HG03354 (cell line): ENCODE data around the gene TTYH1.

ENCODE experiments used
- ATAC-seq: cut with Tn5 transposase; IDR thresholded peaks from one replicate; pipeline ENCODE4 v1.9.1; 2021; ENCODE audit warnings: mild to moderate bottlenecking; ENCODE audit not compliant: unreplicated experiment, poor library complexity, severe bottlenecking

The TTYH1 gene

GRCh38 chr19:54390942-54391577 lies 24.2 kb upstream of the TTYH1 start:
- ATAC-seq, result no peak

- no peak for ATAC-seq
These were observed 23.6 kb upstream of the TTYH1 start for GRCh38 chr19:54391589-54392061.

GRCh38 chr19:54392105-54392504 lies 23.2 kb upstream of the TTYH1 start:
- ATAC-seq, result no peak

- no peak for ATAC-seq
These were observed 21.9 kb upstream of the TTYH1 start for GRCh38 chr19:54393381-54393780.

GRCh38 chr19:54395685-54396084 lies 19.6 kb upstream of the TTYH1 start:
- ATAC-seq, result no peak

GRCh38 chr19:54399189-54399588 lies 16.1 kb upstream of the TTYH1 start:
- no peak for ATAC-seq

- ATAC-seq, result no peak
These were observed 14.4 kb upstream of the TTYH1 start for GRCh38 chr19:54400913-54401312.

GRCh38 chr19:54403054-54403453 lies 12.2 kb upstream of the TTYH1 start:
- ATAC-seq, result no peak

- ATAC-seq, result no peak
These were observed 9.6 kb upstream of the TTYH1 start for GRCh38 chr19:54405628-54406027.

GRCh38 chr19:54407780-54408179 lies 7.5 kb upstream of the TTYH1 start:
- ATAC-seq, result no peak

- ATAC-seq, result no peak
These were observed 6.7 kb upstream of the TTYH1 start for GRCh38 chr19:54408456-54409026.

GRCh38 chr19:54411033-54411432 lies 4.2 kb upstream of the TTYH1 start:
- ATAC-seq, result no peak

- ATAC-seq, result no peak
These were observed 2.4 kb upstream of the TTYH1 start for GRCh38 chr19:54412877-54413276.

GRCh38 chr19:54414156-54414555 lies 1.1 kb upstream of the TTYH1 start:
- ATAC-seq, result no peak

GRCh38 chr19:54415901-54416673 lies 823 bp downstream of the TTYH1 start:
- ATAC-seq, result no peak

GRCh38 chr19:54416695-54417491 lies 1.6 kb downstream of the TTYH1 start:
- ATAC-seq, result no peak

GRCh38 chr19:54418030-54418929 lies 3.0 kb downstream of the TTYH1 start:
- no peak for ATAC-seq

GRCh38 chr19:54418930-54419800 lies 3.9 kb downstream of the TTYH1 start:
- ATAC-seq, result no peak

GRCh38 chr19:54420068-54420382 lies 4.8 kb downstream of the TTYH1 start:
- no peak for ATAC-seq
